Kidney (tissue), 14 donors: ENCODE measurements around the gene ADAM33. TPM values are rescaled to one million over a fixed set of nuclear protein-coding genes. Genes with fewer than 3 reads are reported as not detected.

Experiments used
- DNase-seq, 5 donors: peaks; one replicate each; pipeline ENCODE4 v3.0.0-alpha.2; 2013 to 2020
- FAIRE-seq: peaks from 2 replicates; lab custom pipeline; 2012; peaks lifted over from hg19 to GRCh38; lab: Jason Lieb, UNC
- H3K27ac ChIP-seq, 2 donors: one replicate each; pipeline ENCODE4 v1.7.0; 2013; ENCODE audit warnings: low read depth in 2 of 2, low read length in 2 of 2, inconsistent platforms in 1 of 2
- H3K27me3 ChIP-seq: one replicate; pipeline ENCODE4 v1.7.1; 2013; ENCODE audit warnings: low read length, inconsistent platforms; ENCODE audit not compliant: control insufficient read depth, insufficient read depth
- H3K36me3 ChIP-seq, 3 donors: one replicate each; pipeline versions ENCODE4 v1.7.0 to v1.7.1; 2013; ENCODE audit warnings: low read length in 3 of 3, control low read depth in 1 of 3, inconsistent platforms in 1 of 3; ENCODE audit not compliant: insufficient read depth in 3 of 3, control insufficient read depth in 2 of 3
- H3K4me1 ChIP-seq, 3 donors: one replicate each; pipeline versions ENCODE4 v1.7.0 to v1.7.1; 2013; ENCODE audit warnings: low read length in 3 of 3, inconsistent platforms in 1 of 3, low read depth in 1 of 3; ENCODE audit not compliant: control insufficient read depth in 2 of 3, insufficient read depth in 2 of 3
- H3K4me3 ChIP-seq, 3 donors: one replicate each; pipeline versions ENCODE4 v1.7.0 to v1.8.1; 2013; ENCODE audit warnings: low read length in 3 of 3, control low read depth in 1 of 3, inconsistent platforms in 1 of 3
- H3K9ac ChIP-seq, 3 donors: one replicate each; pipeline versions ENCODE4 v1.7.0 to v1.7.1; 2013; ENCODE audit warnings: low read length in 3 of 3, control low read depth in 1 of 3, inconsistent platforms in 1 of 3
- H3K9me3 ChIP-seq, 3 donors: one replicate each; pipeline versions ENCODE4 v1.7.0 to v1.7.1; 2013; ENCODE audit warnings: low read length in 3 of 3, control low read depth in 1 of 3, inconsistent platforms in 1 of 3; ENCODE audit not compliant: control insufficient read depth in 2 of 3, insufficient read depth in 1 of 3
- CTCF ChIP-seq: IDR thresholded peaks from 3 replicates; pipeline ENCODE4 v1.5.1; 2012; ENCODE audit warnings: mild to moderate bottlenecking, moderate library complexity, borderline replicate concordance; ENCODE audit not compliant: insufficient read depth; ENCODE audit errors: extremely low read depth
- intact Hi-C: fragments of 100-400 bp; cut with DNase I; formaldehyde crosslinking; loops from one replicate; pipeline ENCODE4 v1.11.1; 2022
- polyA plus RNA-seq: library from polyadenylated mRNA; stranded (reverse); fragments of 350-450 nt; fragmentation: Illumina TruSeq; extraction: RNeasy Lipid Tissue Mini Kit (QIAGEN cat#74804); gene quantifications from one replicate; pipeline ENCODE4 v1.2.3, GENCODE V29; 2014; ENCODE audit warnings: low read depth, low replicate concordance; ENCODE audit not compliant: insufficient read depth
- total RNA-seq: library from RNA; stranded (reverse); fragmentation: NEBNext Ultra II Directional; extraction: Animal tissue kit (Norgen Biotek cat#: 25700); gene quantifications from one replicate; pipeline ENCODE4 v1.2.1, GENCODE V29; 2021
- donor health status: control.
- donor health status: control.
- donor health status: control.
- donor health status: control.
- donor health status: control.
- donor health status: DM: yes; HTN: yes; CAD: no.
- donor health status: Normal renal cell carcinoma (clear cell type).

Gene ADAM33
- total and polyA plus RNA-seq, 2 donors from 2014 or later, result 4.1 to 4.3 TPM

GRCh38 chr20:3663858-3664257, 18.0 kb downstream of the ADAM33 start:
- Histone ChIP-seq H3K27me3 (peaks cover 9% of the 10 kb centered on the region), H3K27ac (no peak overlapping the region), H3K4me1 (no peaks in the 10 kb centered on the region), H3K4me3 (no peak overlapping the region), H3K36me3 (no peaks in the 10 kb centered on the region), H3K9ac (no peak overlapping the region), H3K9me3 (no peaks in the 10 kb centered on the region)
- no peak for FAIRE-seq
- intact Hi-C loops, result no loop called here
- DNase-seq, result no peak
- TF ChIP-seq CTCF, result no peak

- Histone ChIP-seq H3K27me3 (peaks cover 9% of the 10 kb centered on the region), H3K9ac (no peak within 1 kb of the TSS), H3K27ac (no peak within 1 kb of the TSS), H3K4me3 (no peak within 1 kb of the TSS), H3K36me3 (no peaks in the 10 kb centered on the region), H3K9me3 (no peaks in the 10 kb centered on the region), H3K4me1 (no peaks in the 10 kb centered on the region)
- intact Hi-C loops, result no loop called here
- TF ChIP-seq CTCF, result no peak
- DNase-seq (peak in 2 of 5 donors; percentile 38 to 46), FAIRE-seq (no peak)
Observed at GRCh38 chr20:3663031-3663701, 18.6 kb downstream of the ADAM33 start, which contains the start of gene GFRA4. TSS of gene GFRA4 (minus strand) at chr20:3663399. CDS start at chr20:3663399, 0 bp downstream.

- no peak for TF ChIP-seq CTCF
- Histone ChIP-seq H3K27ac (no peak overlapping the region), H3K27me3 (peaks cover 9% of the 10 kb centered on the region), H3K4me3 (no peak overlapping the region), H3K9me3 (no peaks in the 10 kb centered on the region), H3K36me3 (no peaks in the 10 kb centered on the region), H3K9ac (no peak overlapping the region), H3K4me1 (no peaks in the 10 kb centered on the region)
- FAIRE-seq, result no peak
- DNase-seq, result peak in 2 of 5 donors; percentile 45 to 64
- intact Hi-C loops, result no loop called here
Observed at GRCh38 chr20:3661814-3662665, 19.8 kb downstream of the ADAM33 start.
